T-cell (primary cell): ENCODE results near the gene ROBO1. TPM values are rescaled to one million over a fixed set of nuclear protein-coding genes. Genes with fewer than 3 reads are reported as not detected.

Source experiments
- ATAC-seq, 4 experiments: fragments of 200-7000 bp in 3 of 4; fragments of 150-1000 bp in 1 of 4; cut with Tn5 transposase; replicated peaks in 1 of 4; 1 replicate in 3 of 4; 2 replicates in 1 of 4; pipeline ENCODE4 v1.10.0; 2021; ENCODE audit warnings: moderate library complexity in 3 of 4, mild to moderate bottlenecking in 2 of 4, moderate number of reproducible peaks in 1 of 4
- CTCF ChIA-PET, 2 donors: fragments of 300-600 bp; sonication (Branson Sonifier 250); formaldehyde crosslinking; loops; one replicate each; lab custom pipeline; 2022; ENCODE audit warnings: antibody characterized with exemption in 2 of 2; lab: Charles Lee
- POLR2A ChIA-PET, 2 donors: fragments of 300-600 bp; sonication (Branson Sonifier 250); formaldehyde crosslinking; loops; one replicate each; lab custom pipeline; 2022; ENCODE audit warnings: antibody characterized with exemption in 2 of 2; lab: Charles Lee
- DNase-seq, 35 experiments: peaks; one replicate each; pipeline versions ENCODE4 v3.0.0 to v3.0.0-alpha.2; 2013 to 2023
- H3K27ac ChIP-seq: one replicate; pipeline ENCODE4 v1.5.1; 2013; ENCODE audit warnings: low read length
- H3K27me3 ChIP-seq, 2 experiments: replicated peaks in 1 of 2; 1 replicate in 1 of 2; 2 replicates in 1 of 2; pipeline versions ENCODE4 v1.6.1 to v1.7.0; 2013; ENCODE audit warnings: low read length in 1 of 2, mixed read lengths in 1 of 2; ENCODE audit not compliant: control insufficient read depth in 2 of 2, insufficient read depth in 2 of 2; ENCODE audit errors: extremely low read depth in 1 of 2
- H3K36me3 ChIP-seq, 2 donors: 1 replicate in 1 of 2; 2 replicates in 1 of 2; pipeline versions ENCODE4 v1.6.1 to v1.7.0; 2013; ENCODE audit warnings: low read length in 1 of 2; ENCODE audit not compliant: control insufficient read depth in 2 of 2, insufficient read depth in 1 of 2; ENCODE audit errors: extremely low read depth in 1 of 2
- H3K4me1 ChIP-seq, 2 experiments: 1 replicate in 1 of 2; 2 replicates in 1 of 2; pipeline versions ENCODE4 v1.6.1 to v1.7.0; 2013; ENCODE audit warnings: low read length in 2 of 2, mixed read lengths in 1 of 2; ENCODE audit not compliant: insufficient read depth in 2 of 2, control insufficient read depth in 1 of 2; ENCODE audit errors: extremely low read depth in 1 of 2
- H3K4me3 ChIP-seq, 2 donors: 1 replicate in 1 of 2; 2 replicates in 1 of 2; pipeline versions ENCODE4 v1.5.1 to v1.7.0; 2013; ENCODE audit warnings: mild to moderate bottlenecking in 2 of 2, low read length in 1 of 2, moderate library complexity in 1 of 2; ENCODE audit not compliant: control insufficient read depth in 1 of 2; ENCODE audit errors: extremely low read depth in 1 of 2
- H3K9me3 ChIP-seq: 2 replicates; pipeline ENCODE4 v1.7.0; 2013
- H3K27ac Mint-ChIP-seq, 2 donors: one replicate each; pipeline ENCODE4 v1.8.0; 2020 to 2021; ENCODE audit warnings: mild to moderate bottlenecking in 2 of 2, mixed read lengths in 2 of 2
- H3K27me3 Mint-ChIP-seq, 2 donors: one replicate each; pipeline ENCODE4 v1.8.0; 2021 to 2022; ENCODE audit warnings: mixed read lengths in 2 of 2
- H3K36me3 Mint-ChIP-seq: one replicate; pipeline ENCODE4 v1.8.0; 2021; ENCODE audit warnings: mixed read lengths
- H3K4me1 Mint-ChIP-seq, 3 donors: one replicate each; pipeline ENCODE4 v1.8.0; 2020 to 2022; ENCODE audit warnings: mixed read lengths in 3 of 3, mild to moderate bottlenecking in 1 of 3
- H3K4me3 Mint-ChIP-seq, 3 donors: one replicate each; pipeline ENCODE4 v1.8.0; 2020 to 2022; ENCODE audit warnings: mild to moderate bottlenecking in 3 of 3, mixed read lengths in 3 of 3, moderate library complexity in 3 of 3
- H3K9me3 Mint-ChIP-seq, 3 donors: one replicate each; pipeline ENCODE4 v1.8.0; 2020 to 2022; ENCODE audit warnings: mixed read lengths in 3 of 3
- WGBS: methylation state at CpG from one replicate; pipeline ENCODE4 v1.1.5; 2013; ENCODE audit warnings: missing lambda C conversion rate; ENCODE audit not compliant: insufficient coverage; 5-methylcytosine and 5-hydroxymethylcytosine counted together
- total RNA-seq, 35 experiments: library from RNA in 6 of 35; stranded (reverse) in 6 of 35; fragments of 120-200 nt in 1 of 35; gene quantifications; one replicate each; pipeline versions ENCODE4 v1.2.1 to v1.2.4 and lab custom pipeline; 2013 to 2026

Gene ROBO1
- total RNA-seq, 5 donors from 2014 or later (not counting 1 experiment from before 2014, with no cell fraction given) = 0.20 to 2.4 (median 1.7) TPM

DNA sequence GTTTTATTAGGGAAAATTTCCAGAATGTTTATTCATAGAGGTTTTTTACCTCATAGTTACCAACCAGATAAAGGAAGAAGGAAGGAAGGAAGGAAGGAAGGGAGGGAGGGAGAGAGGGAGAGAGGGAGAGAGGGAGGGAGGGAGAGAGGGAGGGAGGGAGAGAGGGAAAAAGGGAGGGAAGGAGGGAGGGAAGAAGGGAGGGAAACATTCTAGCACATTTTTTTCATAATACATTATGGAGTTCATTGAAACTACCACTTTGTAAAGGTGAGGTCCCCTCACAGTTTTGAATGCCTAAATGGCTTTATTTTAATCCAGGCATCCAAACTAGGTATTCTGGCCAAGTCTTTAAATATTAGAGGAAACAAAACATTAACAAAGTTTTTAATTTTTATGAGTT lies 1049.1 kb downstream of the ROBO1 start:
- Mint-ChIP-seq H3K36me3 (no peaks in the 10 kb centered on the region), H3K27ac (no peak overlapping the region), H3K9me3 (peaks cover 5 to 17% (median 13%) of the 10 kb centered on the region in 3 donors), H3K27me3 (no peaks in the 10 kb centered on the region), H3K4me1 (no peaks in the 10 kb centered on the region), H3K4me3 (no peak overlapping the region)
- ChIA-PET CTCF (no interaction called here), POLR2A (no interaction called here)
- ATAC-seq (no peak), DNase-seq (no peak)
- Histone ChIP-seq H3K36me3 (no peaks in the 10 kb centered on the region), H3K27me3 (no peaks in the 10 kb centered on the region), H3K4me3 (no peak overlapping the region), H3K27ac (no peak overlapping the region), H3K9me3 (no peaks in the 10 kb centered on the region), H3K4me1 (peaks cover 0 to 2% of the 10 kb centered on the region in 2 experiments)

- ChIA-PET CTCF (no interaction called here), POLR2A (no interaction called here)
- DNase-seq (no peak), ATAC-seq (no peak)
- Mint-ChIP-seq H3K27ac (no peak overlapping the region), H3K27me3 (no peaks in the 10 kb centered on the region), H3K4me3 (no peak overlapping the region), H3K4me1 (peaks cover 0 to 2% (median 0%) of the 10 kb centered on the region in 3 donors), H3K36me3 (no peaks in the 10 kb centered on the region), H3K9me3 (peaks cover 5 to 17% (median 13%) of the 10 kb centered on the region in 3 donors)
- no peaks in the 10 kb centered on the region for H3K9me3 ChIP-seq
- H3K36me3 ChIP-seq = no peaks in the 10 kb centered on the region
- H3K4me3 ChIP-seq = no peak overlapping the region
- no peaks in the 10 kb centered on the region for H3K27me3 ChIP-seq
- H3K27ac ChIP-seq = no peak overlapping the region
- H3K4me1 ChIP-seq = peaks cover 0 to 11% of the 10 kb centered on the region in 2 experiments
- WGBS = 67% methylated on average over 1 of the region's 5 CpGs
These were observed 1050.8 kb downstream of the ROBO1 start for GRCh38 chr3:78717041-78717440.

GRCh38 chr3:78712941-78713340 lies 1054.9 kb downstream of the ROBO1 start:
- no peak overlapping the region for H3K4me3 ChIP-seq
- no peaks in the 10 kb centered on the region for H3K27me3 ChIP-seq
- H3K36me3 ChIP-seq = no peaks in the 10 kb centered on the region
- ATAC-seq (peak in 1 of 4 experiments; percentile 43), DNase-seq (peak in 1 of 35 experiments; percentile 1)
- Mint-ChIP-seq H3K4me3 (no peak overlapping the region), H3K27me3 (no peaks in the 10 kb centered on the region), H3K27ac (peak overlapping the region in 1 of 2 donors; percentile 44), H3K9me3 (peaks cover 5 to 17% (median 10%) of the 10 kb centered on the region in 3 donors), H3K4me1 (peaks cover 0 to 2% (median 0%) of the 10 kb centered on the region in 3 donors), H3K36me3 (no peaks in the 10 kb centered on the region)
- peaks cover 0 to 11% of the 10 kb centered on the region in 2 experiments for H3K4me1 ChIP-seq
- POLR2A ChIA-PET = no interaction called here
- H3K9me3 ChIP-seq = no peaks in the 10 kb centered on the region
- H3K27ac ChIP-seq = no peak overlapping the region
- CTCF ChIA-PET = no interaction called here

- Histone ChIP-seq H3K36me3 (no peaks in the 10 kb centered on the region), H3K4me3 (no peak overlapping the region), H3K27me3 (no peaks in the 10 kb centered on the region), H3K9me3 (no peaks in the 10 kb centered on the region), H3K4me1 (peaks cover 0 to 11% of the 10 kb centered on the region in 2 experiments), H3K27ac (no peak overlapping the region)
- ChIA-PET POLR2A (no interaction called here), CTCF (no interaction called here)
- H3K27ac Mint-ChIP-seq = no peak overlapping the region
- peaks cover 9 to 13% (median 10%) of the 10 kb centered on the region in 3 donors for H3K9me3 Mint-ChIP-seq
- WGBS = no CpG with 5 or more reads among the region's 4 CpGs
- ATAC-seq (no peak), DNase-seq (no peak)
- H3K4me1 Mint-ChIP-seq = peaks cover 0 to 2% (median 0%) of the 10 kb centered on the region in 3 donors
- no peak overlapping the region for H3K4me3 Mint-ChIP-seq
- no peaks in the 10 kb centered on the region for H3K36me3 Mint-ChIP-seq
- no peaks in the 10 kb centered on the region for H3K27me3 Mint-ChIP-seq
These were observed 1055.5 kb downstream of the ROBO1 start for GRCh38 chr3:78712270-78712669.

- no peak overlapping the region for H3K27ac Mint-ChIP-seq
- DNase-seq (no peak), ATAC-seq (no peak)
- H3K4me3 Mint-ChIP-seq = no peak overlapping the region
- Histone ChIP-seq H3K4me1 (peaks cover 0 to 8% of the 10 kb centered on the region in 2 experiments), H3K4me3 (no peak overlapping the region), H3K27ac (no peak overlapping the region), H3K27me3 (no peaks in the 10 kb centered on the region), H3K36me3 (no peaks in the 10 kb centered on the region), H3K9me3 (no peaks in the 10 kb centered on the region)
- no CpG with 5 or more reads among the region's 4 CpGs for WGBS
- H3K9me3 Mint-ChIP-seq = peaks cover 0 to 8% (median 7%) of the 10 kb centered on the region in 3 donors
- H3K4me1 Mint-ChIP-seq = peaks cover 0 to 2% (median 0%) of the 10 kb centered on the region in 3 donors
- H3K36me3 Mint-ChIP-seq = no peaks in the 10 kb centered on the region
- CTCF ChIA-PET = no interaction called here
- H3K27me3 Mint-ChIP-seq = no peaks in the 10 kb centered on the region
- POLR2A ChIA-PET = no interaction called here
These were observed 1059.2 kb downstream of the ROBO1 start for GRCh38 chr3:78708565-78709073.

GRCh38 chr3:78707609-78708008 lies 1060.2 kb downstream of the ROBO1 start:
- peak overlapping the region in 1 of 2 donors; percentile 2 for H3K27ac Mint-ChIP-seq
- H3K4me3 ChIP-seq = no peak overlapping the region
- H3K9me3 ChIP-seq = no peaks in the 10 kb centered on the region
- no peaks in the 10 kb centered on the region for H3K36me3 Mint-ChIP-seq
- peak overlapping the region in 1 of 3 donors; percentile 9 for H3K4me3 Mint-ChIP-seq
- H3K36me3 ChIP-seq = no peaks in the 10 kb centered on the region
- H3K4me1 Mint-ChIP-seq = no peaks in the 10 kb centered on the region
- DNase-seq (no peak), ATAC-seq (peak in 1 of 4 experiments; percentile 40)
- H3K27me3 Mint-ChIP-seq = no peaks in the 10 kb centered on the region
- CTCF ChIA-PET = interaction anchor here in 1 of 2 donors (0.5 to 0.6 kb wide), 2 partner anchors 21 to 309 kb away, joined by 5 to 8 read pairs; no protein-coding TSS in a partner anchor
- WGBS = 93% methylated on average over 2 of the region's 2 CpGs
- H3K27ac ChIP-seq = no peak overlapping the region
- no peaks in the 10 kb centered on the region for H3K27me3 ChIP-seq
- peaks cover 0 to 8% (median 7%) of the 10 kb centered on the region in 3 donors for H3K9me3 Mint-ChIP-seq
- H3K4me1 ChIP-seq = peaks cover 0 to 3% of the 10 kb centered on the region in 2 experiments
- POLR2A ChIA-PET = interaction anchor here in 1 of 2 donors (0.5 kb wide), 1 partner anchor 52 kb away, joined by 3 read pairs; no protein-coding TSS in a partner anchor
